ENCODE results near the gene CFAP251. TPM values are rescaled to one million over a fixed set of nuclear protein-coding genes. Genes with fewer than 3 reads are reported as not detected.

The CFAP251 gene
- total RNA-seq, 1 donor from 2014 or later, result 0.92 TPM

GRCh38 chr12:122012184-122012583 lies 93.8 kb downstream of the CFAP251 start:
- peaks cover 3% of the 10 kb centered on the region for H3K9me3 Mint-ChIP-seq
- Histone ChIP-seq H2AFZ (replicated peaks) (no peak overlapping the region), H3K4me1 (no peaks in the 10 kb centered on the region), H3K4me2 (no peak overlapping the region), H3K79me2 (ENCODE audit: low read depth) (no peaks in the 10 kb centered on the region), H3K27me3 (no peaks in the 10 kb centered on the region), H3F3A (ENCODE audit: low read depth) (no peaks in the 10 kb centered on the region), H3K9ac (no peak overlapping the region), H3K9me3 (ENCODE audit: low read depth) (no peaks in the 10 kb centered on the region), H4K20me1 (ENCODE audit: low read depth) (no peaks in the 10 kb centered on the region), H3K4me3 (no peak overlapping the region), H3K27ac (no peak overlapping the region), H3K36me3 (no peaks in the 10 kb centered on the region)
- TF ChIP-seq EZH2 (IDR thresholded peaks at IDR 0.05), result no peak
- no peak for TF ChIP-seq EZH2phosphoT487 (IDR thresholded peaks at IDR 0.05)
- TF ChIP-seq, protein P1, sequence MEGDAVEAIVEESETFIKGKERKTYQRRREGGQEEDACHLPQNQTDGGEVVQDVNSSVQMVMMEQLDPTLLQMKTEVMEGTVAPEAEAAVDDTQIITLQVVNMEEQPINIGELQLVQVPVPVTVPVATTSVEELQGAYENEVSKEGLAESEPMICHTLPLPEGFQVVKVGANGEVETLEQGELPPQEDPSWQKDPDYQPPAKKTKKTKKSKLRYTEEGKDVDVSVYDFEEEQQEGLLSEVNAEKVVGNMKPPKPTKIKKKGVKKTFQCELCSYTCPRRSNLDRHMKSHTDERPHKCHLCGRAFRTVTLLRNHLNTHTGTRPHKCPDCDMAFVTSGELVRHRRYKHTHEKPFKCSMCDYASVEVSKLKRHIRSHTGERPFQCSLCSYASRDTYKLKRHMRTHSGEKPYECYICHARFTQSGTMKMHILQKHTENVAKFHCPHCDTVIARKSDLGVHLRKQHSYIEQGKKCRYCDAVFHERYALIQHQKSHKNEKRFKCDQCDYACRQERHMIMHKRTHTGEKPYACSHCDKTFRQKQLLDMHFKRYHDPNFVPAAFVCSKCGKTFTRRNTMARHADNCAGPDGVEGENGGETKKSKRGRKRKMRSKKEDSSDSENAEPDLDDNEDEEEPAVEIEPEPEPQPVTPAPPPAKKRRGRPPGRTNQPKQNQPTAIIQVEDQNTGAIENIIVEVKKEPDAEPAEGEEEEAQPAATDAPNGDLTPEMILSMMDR (IDR thresholded peaks at IDR 0.05), result no peak
- no peak overlapping the region for H3K27ac Mint-ChIP-seq
- no peak overlapping the region for H3K4me3 Mint-ChIP-seq
- H3K27me3 Mint-ChIP-seq (ENCODE audit: insufficient read depth, low read depth), result peaks cover 4% of the 10 kb centered on the region
- peaks cover 3% of the 10 kb centered on the region for H3K36me3 Mint-ChIP-seq
- peaks cover 3% of the 10 kb centered on the region for H3K4me1 Mint-ChIP-seq
- no peak for DNase-seq (ENCODE audit: low spot score)

GRCh38 chr12:122013136-122013535 lies 94.7 kb downstream of the CFAP251 start:
- H4K20me1 ChIP-seq (ENCODE audit: low read depth), result no peaks in the 10 kb centered on the region
- Mint-ChIP-seq H3K36me3 (peaks cover 4% of the 10 kb centered on the region), H3K9me3 (peaks cover 10% of the 10 kb centered on the region)

GRCh38 chr12:122013791-122014590 lies 95.6 kb downstream of the CFAP251 start:
- Histone ChIP-seq H3K9ac (no peak overlapping the region), H2AFZ (replicated peaks) (no peak overlapping the region), H3K36me3 (no peaks in the 10 kb centered on the region), H3K27me3 (no peaks in the 10 kb centered on the region), H3K4me1 (no peaks in the 10 kb centered on the region), H4K20me1 (ENCODE audit: low read depth) (no peaks in the 10 kb centered on the region), H3K79me2 (ENCODE audit: low read depth) (no peaks in the 10 kb centered on the region), H3K27ac (no peak overlapping the region), H3K9me3 (ENCODE audit: low read depth) (no peaks in the 10 kb centered on the region), H3K4me3 (no peak overlapping the region), H3K4me2 (no peak overlapping the region), H3F3A (ENCODE audit: low read depth) (no peaks in the 10 kb centered on the region)
- Mint-ChIP-seq H3K27me3 (ENCODE audit: insufficient read depth, low read depth) (peaks cover 9% of the 10 kb centered on the region), H3K4me3 (no peak overlapping the region), H3K27ac (no peak overlapping the region), H3K36me3 (peaks cover 4% of the 10 kb centered on the region), H3K4me1 (peaks cover 3% of the 10 kb centered on the region), H3K9me3 (peaks cover 16% of the 10 kb centered on the region)
- DNase-seq (ENCODE audit: low spot score), result no peak
- TF ChIP-seq, protein P1 (IDR thresholded peaks at IDR 0.05), result no peak
- TF ChIP-seq EZH2 (IDR thresholded peaks at IDR 0.05), result no peak
- TF ChIP-seq EZH2phosphoT487 (IDR thresholded peaks at IDR 0.05), result no peak

More at GRCh38 chr12:122013136-122013535, 94.7 kb downstream of the CFAP251 start:
- H3K36me3 ChIP-seq, result no peaks in the 10 kb centered on the region
- H3K9ac ChIP-seq, result no peak overlapping the region
- Mint-ChIP-seq H3K4me3 (no peak overlapping the region), H3K4me1 (peaks cover 3% of the 10 kb centered on the region), H3K27ac (no peak overlapping the region), H3K27me3 (ENCODE audit: insufficient read depth, low read depth) (peaks cover 6% of the 10 kb centered on the region)
- H3K79me2 ChIP-seq (ENCODE audit: low read depth), result no peaks in the 10 kb centered on the region
- no peaks in the 10 kb centered on the region for H3K9me3 ChIP-seq (ENCODE audit: low read depth)
- TF ChIP-seq EZH2 (IDR thresholded peaks at IDR 0.05), result no peak
- TF ChIP-seq, protein P1 (IDR thresholded peaks at IDR 0.05), result no peak
- no peak overlapping the region for H3K4me2 ChIP-seq
- no peak overlapping the region for H3K4me3 ChIP-seq
- DNase-seq (ENCODE audit: low spot score), result no peak
- no peaks in the 10 kb centered on the region for H3F3A ChIP-seq (ENCODE audit: low read depth)
- H3K27me3 ChIP-seq, result no peaks in the 10 kb centered on the region
- H2AFZ ChIP-seq (replicated peaks), result no peak overlapping the region
- H3K27ac ChIP-seq, result no peak overlapping the region
- H3K4me1 ChIP-seq, result no peaks in the 10 kb centered on the region
